GM21723 (cell line): ENCODE results near the gene FYTTD1.
A peak's percentile ranks its signal among the peaks of the same experiment; 100 is the strongest.

ENCODE experiments used
- ATAC-seq: cut with Tn5 transposase; IDR thresholded peaks from one replicate; pipeline ENCODE4 v1.9.1; 2021; ENCODE audit warnings: mild to moderate bottlenecking, moderate library complexity; ENCODE audit not compliant: unreplicated experiment

The FYTTD1 gene

GRCh38 chr3:197736491-197737318 is 13.0 kb upstream of the FYTTD1 start, which contains the start of gene RUBCN:
TSS of gene RUBCN (minus strand) at chr3:197736904. CDS start at chr3:197736719, 185 bp downstream.
- peak; percentile 78 for ATAC-seq

DNA sequence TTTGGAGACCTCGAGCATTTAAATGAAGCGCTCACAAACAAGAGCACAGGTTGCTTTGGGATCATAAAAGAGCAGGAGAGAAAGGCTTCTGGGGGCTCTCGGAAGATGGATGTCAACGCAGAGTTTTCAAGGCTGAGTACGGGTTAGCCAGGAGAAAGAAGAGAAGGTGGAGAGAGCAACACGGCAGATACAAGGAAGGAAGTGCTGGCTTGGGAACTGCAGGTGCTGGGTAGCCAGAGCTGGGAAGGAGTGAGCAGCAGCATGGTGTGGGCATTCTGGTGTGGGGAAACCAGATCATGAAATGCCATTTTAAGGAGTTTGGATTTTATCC is 12.4 kb upstream of the FYTTD1 start:
- no peak for ATAC-seq

DNA sequence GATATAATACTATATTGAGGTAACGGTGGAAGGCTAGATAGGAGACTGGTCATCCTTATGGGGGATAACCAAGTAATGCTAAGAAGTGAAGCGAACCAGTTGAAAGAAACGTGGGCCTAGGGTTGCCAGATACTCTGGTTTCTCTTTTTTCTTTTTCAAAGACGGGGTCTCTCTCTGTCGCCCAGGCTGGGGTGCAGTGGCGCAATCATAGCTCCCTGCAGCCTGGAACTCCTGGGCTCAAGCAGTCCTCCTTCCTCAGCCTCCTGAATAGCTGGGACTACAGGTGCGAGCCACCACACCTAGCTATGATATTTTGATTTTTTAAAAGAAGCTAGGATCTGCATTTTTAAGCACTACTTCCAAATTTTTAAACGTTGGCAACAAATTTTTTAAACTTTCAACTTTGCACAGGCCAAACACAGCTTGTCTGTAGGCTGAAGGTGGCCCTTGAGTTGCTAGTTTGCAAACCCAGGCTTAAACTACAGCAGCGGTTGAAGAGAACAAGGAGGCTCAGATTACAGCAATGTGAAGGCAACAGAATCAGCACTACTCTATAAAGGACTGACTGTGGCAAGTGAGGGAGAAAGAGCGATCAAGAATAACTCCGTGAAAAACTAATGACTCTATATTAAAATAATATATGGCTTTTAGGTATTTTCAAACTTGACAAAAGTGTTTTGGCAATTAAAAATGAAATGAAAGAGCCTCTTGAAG is 11.8 kb upstream of the FYTTD1 start:
- no peak for ATAC-seq

GRCh38 chr3:197742787-197743186 is 6.9 kb upstream of the FYTTD1 start:
- no peak for ATAC-seq

DNA sequence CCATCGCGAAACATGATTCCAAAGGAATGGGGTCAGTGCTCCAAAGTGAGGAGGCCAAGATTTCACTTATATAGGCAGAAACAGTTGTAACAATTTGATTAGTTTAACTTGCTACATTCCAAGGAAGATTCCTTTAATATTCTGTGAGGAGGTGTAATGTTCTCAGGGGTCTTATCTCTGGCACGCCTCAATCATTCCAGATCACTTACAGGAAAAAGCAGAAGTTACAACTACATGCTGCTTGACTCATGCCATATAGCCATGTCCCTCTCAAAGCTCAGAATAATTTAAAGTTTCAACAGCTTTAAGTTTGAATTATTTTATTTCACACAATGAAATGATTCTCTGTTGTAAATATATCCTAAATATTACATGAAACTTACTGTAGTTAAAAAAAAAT is 3.5 kb upstream of the FYTTD1 start:
- no peak for ATAC-seq

- no peak for ATAC-seq
Observed at GRCh38 chr3:197746801-197747237, 2.9 kb upstream of the FYTTD1 start.

DNA sequence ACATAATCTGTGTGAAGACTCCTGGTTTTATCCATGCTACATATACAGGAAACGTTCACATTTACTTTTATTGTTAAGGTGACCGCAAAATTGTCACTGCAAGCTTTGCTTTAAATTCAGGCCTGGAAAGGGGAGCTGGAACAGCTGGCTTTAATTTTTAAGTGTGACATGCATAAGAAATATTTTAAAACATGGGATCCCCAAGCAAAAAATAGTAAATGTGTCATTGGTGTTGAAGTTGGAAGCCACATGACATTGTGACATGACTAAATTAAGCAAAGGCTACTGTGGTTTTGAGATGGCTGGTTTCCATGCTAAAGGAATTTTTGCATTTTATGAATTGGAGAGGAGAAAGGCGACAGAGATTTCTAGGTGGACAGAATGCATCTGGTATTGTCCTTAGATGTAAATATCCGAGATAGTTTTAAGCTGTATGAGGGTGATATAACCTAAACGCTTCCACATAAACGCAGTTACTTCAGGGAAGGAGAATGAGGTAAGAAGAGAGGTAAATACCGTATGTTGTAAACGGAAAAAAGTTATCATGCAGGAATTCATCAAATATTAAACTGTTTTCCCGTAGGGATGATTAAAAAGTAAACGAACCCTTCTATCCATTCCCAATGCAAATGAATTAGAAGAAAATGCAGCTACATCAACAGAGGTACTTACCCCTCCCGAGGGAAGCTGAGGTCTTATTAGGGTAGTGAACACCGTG is 927 bp upstream of the FYTTD1 start:
- ATAC-seq = no peak

GRCh38 chr3:197749315-197749600 is 425 bp upstream of the FYTTD1 start:
- ATAC-seq = peak; percentile 43

GRCh38 chr3:197750396-197750831 is 731 bp downstream of the FYTTD1 start:
- ATAC-seq = peak; percentile 46

DNA sequence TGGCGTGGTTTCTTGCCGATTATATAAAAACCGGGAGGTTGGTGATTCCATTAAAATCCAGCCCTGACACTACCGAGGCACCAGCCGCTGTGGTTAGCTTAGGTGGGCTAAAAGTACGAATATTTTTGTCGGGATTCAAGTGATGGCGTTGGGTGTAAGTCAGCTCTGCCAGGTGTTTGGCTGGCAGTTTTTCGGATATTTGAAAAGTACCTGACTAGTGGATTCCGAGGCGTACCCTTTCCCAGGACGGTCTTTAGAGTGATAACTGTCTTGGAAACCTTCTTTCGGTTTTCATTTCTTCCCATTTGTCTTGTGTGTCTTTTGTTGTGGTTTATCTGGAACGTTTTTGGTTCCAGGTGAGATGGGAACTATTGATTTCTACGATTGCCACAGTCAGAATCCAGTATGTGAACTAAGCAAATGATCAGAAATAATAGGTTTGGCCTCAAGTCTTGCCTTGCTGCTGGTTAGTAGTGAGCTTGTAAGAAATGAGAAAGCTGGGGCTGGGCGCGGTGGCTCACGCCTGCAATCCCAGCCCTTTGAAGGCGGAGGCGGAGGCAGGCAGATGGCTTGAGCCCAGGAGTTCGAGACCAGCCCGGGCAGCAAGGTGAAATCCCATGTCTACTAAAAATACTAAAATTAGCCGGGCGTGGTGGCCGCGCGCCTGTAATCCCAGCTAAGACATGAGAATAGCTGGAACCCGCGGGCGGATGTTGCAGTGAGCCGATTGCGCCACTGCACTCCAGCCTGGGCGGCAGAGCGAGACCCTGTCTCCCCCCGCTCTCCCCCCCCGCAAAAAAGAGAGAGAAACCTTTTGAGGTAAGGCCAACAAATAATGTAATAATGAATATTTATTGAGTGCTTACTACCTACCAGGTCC is 1.4 kb downstream of the FYTTD1 start:
- no peak for ATAC-seq

- ATAC-seq = no peak
Observed at GRCh38 chr3:197752107-197752506, 2.4 kb downstream of the FYTTD1 start.

DNA sequence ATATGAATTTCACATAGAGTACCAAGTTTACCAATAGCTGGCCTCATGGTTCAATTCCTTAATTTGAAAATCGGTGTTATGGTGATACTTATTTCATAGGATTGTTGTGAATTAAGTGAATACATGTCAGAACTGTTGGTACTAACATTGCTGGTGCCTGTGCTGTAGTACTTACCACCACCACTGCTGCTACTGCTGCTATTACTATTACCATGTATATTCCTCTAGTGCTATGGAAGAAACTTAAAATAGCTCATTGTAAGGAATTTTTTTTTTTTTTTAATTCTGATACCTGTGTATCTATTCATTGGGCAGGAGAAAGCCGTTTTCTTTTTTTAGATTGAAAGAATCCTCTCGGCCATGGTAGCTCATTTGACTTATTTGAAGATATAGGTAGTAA is 3.6 kb downstream of the FYTTD1 start:
- ATAC-seq = no peak

DNA sequence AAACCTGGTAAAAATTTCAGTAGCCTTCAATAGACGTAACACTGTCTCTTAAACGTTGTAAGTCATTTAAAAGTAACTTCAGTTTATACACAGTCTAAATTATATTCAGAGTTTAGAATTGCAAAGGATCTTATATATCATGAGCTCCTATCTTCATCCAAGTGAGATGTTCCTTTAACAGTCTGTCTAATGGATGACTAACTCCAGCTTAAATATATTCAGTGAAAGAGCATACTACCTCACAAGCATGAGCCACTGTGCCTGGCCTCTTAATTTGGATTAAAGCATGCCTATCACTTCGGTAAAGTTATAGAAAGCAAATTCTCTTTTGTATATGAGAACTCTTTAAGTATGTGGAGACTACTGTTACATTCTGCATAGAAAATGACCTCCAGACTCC is 7.0 kb downstream of the FYTTD1 start:
- no peak for ATAC-seq

- ATAC-seq = no peak
Observed at GRCh38 chr3:197758512-197758911, 8.8 kb downstream of the FYTTD1 start.

DNA sequence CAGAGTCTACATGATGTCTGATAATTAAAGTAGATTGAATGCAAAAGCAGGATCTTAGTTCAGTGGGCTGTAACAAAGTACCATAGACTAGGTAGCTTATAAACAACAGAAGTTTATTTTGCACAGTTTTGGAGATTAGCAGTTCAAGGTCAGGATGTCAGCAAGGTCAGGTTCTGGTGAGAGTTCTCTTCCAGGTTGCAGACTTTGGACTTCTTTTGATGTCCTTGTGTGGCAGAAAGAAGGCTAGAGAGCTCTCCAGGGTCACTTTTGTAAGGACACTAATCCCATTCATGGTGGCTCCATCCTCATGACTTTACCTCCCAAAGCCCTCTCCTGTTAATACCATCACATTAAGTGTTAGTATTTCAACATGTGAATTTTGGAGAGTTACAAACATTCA is 12.1 kb downstream of the FYTTD1 start:
- ATAC-seq = no peak

DNA sequence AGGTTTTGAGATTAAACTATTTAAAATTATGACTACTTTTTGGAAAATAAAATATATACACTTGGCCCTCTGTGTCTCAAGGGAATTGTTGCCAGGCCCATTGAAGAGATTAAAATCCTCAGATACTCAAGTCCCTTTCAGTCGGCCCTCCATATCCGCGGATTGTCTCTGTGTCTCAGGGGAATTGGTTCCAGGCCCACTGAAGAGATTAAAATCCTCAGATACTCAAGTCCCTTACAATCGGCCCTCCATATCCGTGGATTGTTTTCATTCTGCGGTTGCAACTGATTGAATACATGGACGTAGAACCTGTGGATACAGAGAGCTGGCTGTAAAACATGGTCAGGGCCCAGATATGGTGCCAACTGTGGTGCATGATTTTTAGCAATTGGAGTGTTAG is 25.6 kb downstream of the FYTTD1 start:
- no peak for ATAC-seq

- peak; percentile 58 for ATAC-seq
Observed at GRCh38 chr3:197782230-197782629, 32.5 kb downstream of the FYTTD1 start.

GRCh38 chr3:197784019-197784585 is 34.4 kb downstream of the FYTTD1 start:
- no peak for ATAC-seq

DNA sequence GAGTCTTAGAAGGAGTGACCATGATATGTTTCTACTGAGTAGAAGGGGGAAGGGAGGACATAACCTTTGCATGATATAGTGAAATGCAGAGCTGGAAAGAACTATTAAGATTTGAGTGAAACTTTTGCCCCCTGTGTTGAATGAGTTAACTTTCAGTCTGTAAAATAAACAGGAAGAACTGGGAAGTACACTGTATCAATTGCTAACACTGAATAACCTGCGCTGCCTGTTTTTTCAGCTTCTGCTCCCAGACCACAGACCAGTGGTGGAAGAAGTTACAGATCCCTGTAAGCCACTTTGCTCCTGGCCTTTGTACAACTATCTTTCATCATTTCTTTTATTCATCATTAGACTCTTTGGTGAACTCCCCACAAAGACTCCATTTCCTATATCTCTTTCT is 37.7 kb downstream of the FYTTD1 start:
- no peak for ATAC-seq

GRCh38 chr3:197789309-197789708 is 39.6 kb downstream of the FYTTD1 start:
- ATAC-seq = no peak

DNA sequence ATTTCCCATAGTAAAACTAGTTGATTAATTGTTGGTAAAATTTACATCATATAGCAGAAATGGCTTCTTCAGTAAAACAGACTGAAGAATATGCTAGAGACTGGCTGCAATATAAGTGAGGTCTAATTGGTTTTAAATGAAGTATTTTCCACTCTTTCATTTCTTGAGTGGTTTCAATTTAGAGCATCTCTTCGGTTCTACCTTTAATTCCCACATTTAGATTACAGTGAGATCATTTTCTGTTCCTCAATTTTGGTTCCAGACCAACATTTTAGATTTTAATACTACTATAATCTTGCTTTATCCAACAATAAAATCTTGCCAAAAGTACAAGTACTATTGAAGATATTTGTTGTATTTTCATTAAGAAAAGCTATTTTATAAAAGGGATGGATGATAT is 40.4 kb downstream of the FYTTD1 start:
- no peak for ATAC-seq
